ENCODE results near the gene ACOX3.

DNA sequence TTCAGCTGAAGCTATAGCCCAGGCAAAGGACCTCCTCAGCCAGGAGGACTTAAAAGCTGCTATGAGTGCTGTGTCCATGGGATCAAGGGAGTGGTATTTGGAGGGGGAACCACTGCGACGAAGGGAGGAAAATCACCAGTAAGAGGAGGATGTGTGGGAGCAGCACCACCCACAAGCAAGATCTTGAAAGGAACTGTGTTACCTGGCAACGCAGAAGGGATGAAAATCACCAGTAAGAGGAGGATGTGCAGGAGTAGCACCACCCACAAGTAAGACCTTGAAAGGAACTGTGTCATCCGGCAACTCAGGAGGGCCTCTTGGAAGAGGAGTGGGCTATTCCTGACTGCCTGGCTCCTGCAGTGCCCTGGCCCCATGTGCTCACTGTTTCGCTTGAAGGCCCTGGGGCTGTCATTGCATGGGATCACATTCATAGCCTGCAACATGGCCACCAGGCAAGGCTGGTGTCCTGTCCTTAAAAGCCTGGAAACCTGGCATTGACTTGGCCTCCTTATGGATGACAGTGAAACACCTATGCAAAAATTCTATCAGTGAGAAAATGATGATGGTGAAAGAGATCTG is 48.4 kb upstream of the ACOX3 start:
- TF ChIP-seq NFRKB (IDR thresholded peaks at IDR 0.05; ENCODE audit: low read depth): no peak
- TF ChIP-seq NONO (IDR thresholded peaks at IDR 0.05; ENCODE audit: low read depth in 2 of 2, low read length in 1 of 2): no peak
- TF ChIP-seq, protein P1, sequence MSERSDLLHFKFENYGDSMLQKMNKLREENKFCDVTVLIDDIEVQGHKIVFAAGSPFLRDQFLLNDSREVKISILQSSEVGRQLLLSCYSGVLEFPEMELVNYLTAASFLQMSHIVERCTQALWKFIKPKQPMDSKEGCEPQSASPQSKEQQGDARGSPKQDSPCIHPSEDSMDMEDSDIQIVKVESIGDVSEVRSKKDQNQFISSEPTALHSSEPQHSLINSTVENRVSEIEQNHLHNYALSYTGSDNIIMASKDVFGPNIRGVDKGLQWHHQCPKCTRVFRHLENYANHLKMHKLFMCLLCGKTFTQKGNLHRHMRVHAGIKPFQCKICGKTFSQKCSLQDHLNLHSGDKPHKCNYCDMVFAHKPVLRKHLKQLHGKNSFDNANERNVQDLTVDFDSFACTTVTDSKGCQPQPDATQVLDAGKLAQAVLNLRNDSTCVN (CRISPR knock-in tag; IDR thresholded peaks at IDR 0.05): no peak
- TF ChIP-seq, protein P2, sequence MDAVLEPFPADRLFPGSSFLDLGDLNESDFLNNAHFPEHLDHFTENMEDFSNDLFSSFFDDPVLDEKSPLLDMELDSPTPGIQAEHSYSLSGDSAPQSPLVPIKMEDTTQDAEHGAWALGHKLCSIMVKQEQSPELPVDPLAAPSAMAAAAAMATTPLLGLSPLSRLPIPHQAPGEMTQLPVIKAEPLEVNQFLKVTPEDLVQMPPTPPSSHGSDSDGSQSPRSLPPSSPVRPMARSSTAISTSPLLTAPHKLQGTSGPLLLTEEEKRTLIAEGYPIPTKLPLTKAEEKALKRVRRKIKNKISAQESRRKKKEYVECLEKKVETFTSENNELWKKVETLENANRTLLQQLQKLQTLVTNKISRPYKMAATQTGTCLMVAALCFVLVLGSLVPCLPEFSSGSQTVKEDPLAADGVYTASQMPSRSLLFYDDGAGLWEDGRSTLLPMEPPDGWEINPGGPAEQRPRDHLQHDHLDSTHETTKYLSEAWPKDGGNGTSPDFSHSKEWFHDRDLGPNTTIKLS (IDR thresholded peaks at IDR 0.05; ENCODE audit: borderline replicate concordance, low read depth): no peak
- TF ChIP-seq ZBTB8A (IDR thresholded peaks at IDR 0.05; ENCODE audit: partially characterized antibody): no peak
- no peak for TF ChIP-seq SIN3A (IDR thresholded peaks at IDR 0.05; ENCODE audit: borderline replicate concordance in 2 of 2, control insufficient read depth in 1 of 2, low read depth in 2 of 2, low read length in 2 of 2)
- TF ChIP-seq, protein P3, sequence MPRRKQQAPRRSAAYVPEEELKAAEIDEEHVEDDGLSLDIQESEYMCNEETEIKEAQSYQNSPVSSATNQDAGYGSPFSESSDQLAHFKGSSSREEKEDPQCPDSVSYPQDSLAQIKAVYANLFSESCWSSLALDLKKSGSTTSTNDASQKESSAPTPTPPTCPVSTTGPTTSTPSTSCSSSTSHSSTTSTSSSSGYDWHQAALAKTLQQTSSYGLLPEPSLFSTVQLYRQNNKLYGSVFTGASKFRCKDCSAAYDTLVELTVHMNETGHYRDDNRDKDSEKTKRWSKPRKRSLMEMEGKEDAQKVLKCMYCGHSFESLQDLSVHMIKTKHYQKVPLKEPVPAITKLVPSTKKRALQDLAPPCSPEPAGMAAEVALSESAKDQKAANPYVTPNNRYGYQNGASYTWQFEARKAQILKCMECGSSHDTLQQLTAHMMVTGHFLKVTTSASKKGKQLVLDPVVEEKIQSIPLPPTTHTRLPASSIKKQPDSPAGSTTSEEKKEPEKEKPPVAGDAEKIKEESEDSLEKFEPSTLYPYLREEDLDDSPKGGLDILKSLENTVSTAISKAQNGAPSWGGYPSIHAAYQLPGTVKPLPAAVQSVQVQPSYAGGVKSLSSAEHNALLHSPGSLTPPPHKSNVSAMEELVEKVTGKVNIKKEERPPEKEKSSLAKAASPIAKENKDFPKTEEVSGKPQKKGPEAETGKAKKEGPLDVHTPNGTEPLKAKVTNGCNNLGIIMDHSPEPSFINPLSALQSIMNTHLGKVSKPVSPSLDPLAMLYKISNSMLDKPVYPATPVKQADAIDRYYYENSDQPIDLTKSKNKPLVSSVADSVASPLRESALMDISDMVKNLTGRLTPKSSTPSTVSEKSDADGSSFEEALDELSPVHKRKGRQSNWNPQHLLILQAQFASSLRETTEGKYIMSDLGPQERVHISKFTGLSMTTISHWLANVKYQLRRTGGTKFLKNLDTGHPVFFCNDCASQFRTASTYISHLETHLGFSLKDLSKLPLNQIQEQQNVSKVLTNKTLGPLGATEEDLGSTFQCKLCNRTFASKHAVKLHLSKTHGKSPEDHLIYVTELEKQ (CRISPR knock-in tag; IDR thresholded peaks at IDR 0.05): no peak
- no peak for TF ChIP-seq TGIF2 (CRISPR knock-in tag; IDR thresholded peaks at IDR 0.05)
- TF ChIP-seq IRF2 (CRISPR knock-in tag; IDR thresholded peaks at IDR 0.05): no peak
- TF ChIP-seq POLR2A (conservative IDR thresholded peaks at IDR 0.05): no peak

Measured in K562 (cell line).